Large intestine (tissue), 3 donors: ENCODE data around the gene CGB2. TPM values are rescaled to one million over a fixed set of nuclear protein-coding genes. Genes with fewer than 3 reads are reported as not detected.
"Not testable (repeated sequence)": the region's sequence is repeated elsewhere in the genome, so short reads cannot be mapped to it uniquely, and the experiment has no call there.

Source experiments
- DNase-seq, 2 donors: peaks; one replicate each; pipeline versions ENCODE4 v3.0.0 to v3.0.0-alpha.2; 2013
- H3K27ac ChIP-seq: one replicate; pipeline ENCODE4 v1.5.1; 2013; ENCODE audit warnings: low read length
- H3K27me3 ChIP-seq: 2 replicates; pipeline ENCODE4 v1.6.1; 2013; ENCODE audit warnings: low read length; ENCODE audit not compliant: control insufficient read depth, insufficient read depth
- H3K36me3 ChIP-seq: 2 replicates; pipeline ENCODE4 v1.6.1; 2013; ENCODE audit warnings: low read length; ENCODE audit not compliant: control insufficient read depth, insufficient read depth
- H3K4me1 ChIP-seq: one replicate; pipeline ENCODE4 v1.6.1; 2013; ENCODE audit warnings: low read length; ENCODE audit not compliant: control insufficient read depth, insufficient read depth
- H3K4me3 ChIP-seq: one replicate; pipeline ENCODE4 v1.5.1; 2013; ENCODE audit warnings: low read length
- H3K9me3 ChIP-seq: one replicate; pipeline ENCODE4 v1.6.1; 2013; ENCODE audit warnings: mild to moderate bottlenecking, low read depth, low read length, moderate library complexity; ENCODE audit not compliant: control insufficient read depth
- WGBS: methylation state at CpG from one replicate; pipeline ENCODE4 v1.1.5; 2013; ENCODE audit warnings: low lambda C conversion rate; ENCODE audit not compliant: insufficient coverage; 5-methylcytosine and 5-hydroxymethylcytosine counted together
- polyA plus RNA-seq: library from polyadenylated mRNA; unstranded; fragments of 120-200 nt; gene quantifications from one replicate; pipeline ENCODE4 v1.2.1, GENCODE V29; 2013

CGB2 gene
- polyA plus RNA-seq, 1 donor: not detected

- Histone ChIP-seq H3K36me3 (no peaks in the 10 kb centered on the region), H3K4me3 (no peak overlapping the region), H3K9me3 (peaks cover 13% of the 10 kb centered on the region), H3K27me3 (peaks cover 83% of the 10 kb centered on the region), H3K27ac (no peak overlapping the region), H3K4me1 (no peaks in the 10 kb centered on the region)
- no peak for DNase-seq
- WGBS: no CpG with 5 or more reads among the region's 13 CpGs
These were observed 34.3 kb downstream of the CGB2 start for GRCh38 chr19:49065905-49066512.

DNA sequence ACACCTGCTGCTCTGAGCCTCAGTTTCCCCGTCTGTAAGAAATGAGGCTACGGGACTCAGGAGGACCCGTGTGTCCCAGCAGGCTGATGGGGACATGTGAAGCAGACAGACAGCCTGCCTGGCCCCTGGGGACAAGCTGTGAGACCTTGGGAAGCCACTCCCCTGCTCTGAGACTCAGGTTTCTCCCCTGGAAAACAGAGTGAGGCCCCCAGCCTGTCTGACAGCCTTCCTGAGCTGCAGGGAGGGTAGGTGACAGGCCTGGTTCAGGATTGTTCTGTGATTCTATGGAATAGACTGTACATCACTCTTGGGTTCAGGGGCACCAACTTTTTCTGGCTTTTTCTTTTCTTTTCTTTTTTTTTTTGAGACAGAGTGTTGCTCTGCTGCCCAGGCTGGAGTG is 35.9 kb downstream of the CGB2 start:
- H3K36me3 ChIP-seq: no peaks in the 10 kb centered on the region
- H3K27me3 ChIP-seq: peaks cover 81% of the 10 kb centered on the region
- no peak overlapping the region for H3K27ac ChIP-seq
- peaks cover 9% of the 10 kb centered on the region for H3K9me3 ChIP-seq
- H3K4me3 ChIP-seq: no peak overlapping the region
- no peak for DNase-seq
- WGBS: no CpG with 5 or more reads among the region's 3 CpGs
- no peaks in the 10 kb centered on the region for H3K4me1 ChIP-seq

DNA sequence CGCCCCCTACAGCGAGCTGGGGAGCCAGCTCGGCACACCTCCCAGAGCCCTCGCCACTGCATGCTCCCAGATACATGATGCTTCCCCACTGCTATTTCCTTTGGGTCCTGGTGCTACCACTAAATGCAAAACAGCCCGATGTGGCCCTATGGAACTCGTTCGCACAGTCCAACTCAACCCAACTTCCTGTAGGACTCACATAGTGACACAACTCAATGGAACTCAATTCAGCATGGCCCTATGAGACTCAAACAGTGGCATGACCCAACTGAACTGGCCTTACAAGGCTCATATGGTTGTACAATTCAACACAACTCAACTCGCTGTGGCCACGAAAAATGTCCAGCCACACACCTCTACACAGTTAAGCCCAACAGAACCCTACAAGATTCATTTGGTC is 37.3 kb downstream of the CGB2 start:
- no CpG with 5 or more reads among the region's 9 CpGs for WGBS
- H3K27me3 ChIP-seq: peaks cover 82% of the 10 kb centered on the region

DNA sequence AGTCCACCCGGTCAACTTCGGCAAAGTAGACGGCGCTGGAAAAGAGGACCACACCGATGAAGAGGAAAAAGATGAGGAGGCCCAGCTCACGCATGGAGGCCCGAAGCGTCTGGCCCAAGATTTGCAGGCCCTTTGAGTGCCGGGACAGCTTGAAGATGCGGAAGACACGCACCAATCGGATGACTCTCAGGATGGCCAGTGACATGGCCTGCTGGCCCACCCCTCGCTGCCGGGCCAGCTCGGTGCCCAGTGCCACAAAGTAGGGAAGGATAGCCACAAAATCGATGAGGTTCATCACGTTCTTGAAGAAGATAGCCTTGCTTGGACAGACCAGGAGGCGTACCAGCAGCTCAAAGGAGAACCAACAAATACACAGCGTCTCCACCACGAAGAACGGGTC is 38.7 kb downstream of the CGB2 start:
- no peak for DNase-seq
- H3K36me3 ChIP-seq: no peaks in the 10 kb centered on the region
- peaks cover 77% of the 10 kb centered on the region for H3K27me3 ChIP-seq
- H3K27ac ChIP-seq: no peak overlapping the region
- no peaks in the 10 kb centered on the region for H3K4me1 ChIP-seq
- peaks cover 14% of the 10 kb centered on the region for H3K9me3 ChIP-seq
- H3K4me3 ChIP-seq: no peak overlapping the region
- 80% methylated on average over 1 of the region's 21 CpGs for WGBS

More for the DNA sequence above, 37.3 kb downstream of the CGB2 start:
- no peak overlapping the region for H3K4me3 ChIP-seq
- no peaks in the 10 kb centered on the region for H3K4me1 ChIP-seq
- H3K9me3 ChIP-seq: peaks cover 14% of the 10 kb centered on the region
- H3K36me3 ChIP-seq: no peaks in the 10 kb centered on the region
- DNase-seq: no peak
- no peak overlapping the region for H3K27ac ChIP-seq

GRCh38 chr19:49071860-49072547 is 40.3 kb downstream of the CGB2 start:
- no peaks in the 10 kb centered on the region for H3K36me3 ChIP-seq
- no peaks in the 10 kb centered on the region for H3K4me1 ChIP-seq
- H3K27ac ChIP-seq: no peak overlapping the region
- peaks cover 14% of the 10 kb centered on the region for H3K9me3 ChIP-seq
- peaks cover 62% of the 10 kb centered on the region for H3K27me3 ChIP-seq
- no peak overlapping the region for H3K4me3 ChIP-seq
- WGBS: no CpG with 5 or more reads among the region's 93 CpGs
- no peak for DNase-seq

DNA sequence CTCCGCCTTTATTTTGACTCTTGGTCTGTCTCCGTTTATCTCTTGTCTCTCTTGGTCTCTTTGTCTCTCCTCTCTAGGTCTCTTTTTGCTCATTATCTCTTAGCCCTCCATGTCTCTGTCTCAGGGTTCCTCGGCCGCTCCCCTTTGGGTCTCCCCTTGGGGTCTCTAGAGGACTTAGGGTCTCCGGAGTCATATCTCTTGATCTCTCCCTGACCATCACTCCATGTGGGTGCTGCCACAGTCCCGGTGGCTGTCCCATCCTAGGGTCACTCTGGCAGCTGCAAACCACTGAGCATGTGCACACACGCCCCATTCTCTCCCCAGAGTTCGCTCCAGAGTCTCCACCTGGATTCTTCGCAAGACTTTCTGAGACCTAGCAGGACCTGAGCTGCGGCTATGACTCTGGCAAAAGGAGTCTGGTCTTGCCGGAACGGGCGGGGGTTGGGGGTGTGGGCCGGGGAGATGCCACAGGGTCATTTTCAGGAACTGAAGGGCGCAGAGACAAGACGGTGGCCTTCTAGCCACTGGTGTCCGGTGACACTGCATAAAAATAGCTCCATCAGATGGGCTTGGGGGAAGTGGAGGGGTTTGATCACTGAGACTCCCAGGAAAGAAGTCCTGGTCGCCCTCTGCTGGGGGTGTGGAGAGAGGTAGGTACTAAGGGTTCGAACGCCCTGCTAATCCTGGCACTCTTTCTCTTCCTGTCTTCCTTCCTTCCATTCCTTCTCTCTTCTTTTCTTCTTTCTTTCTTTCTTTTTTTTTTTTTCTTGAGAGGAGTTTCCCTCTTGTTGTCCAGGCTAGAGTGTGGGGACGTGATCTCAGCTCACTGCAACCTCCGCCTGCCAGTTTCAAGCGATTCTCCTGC is 42.1 kb downstream of the CGB2 start:
- H3K4me3 ChIP-seq: no peak overlapping the region
- no peak for DNase-seq
- H3K27ac ChIP-seq: no peak overlapping the region
- no peaks in the 10 kb centered on the region for H3K36me3 ChIP-seq
- H3K27me3 ChIP-seq: peaks cover 54% of the 10 kb centered on the region
- 38% methylated on average over 2 of the region's 23 CpGs for WGBS
- H3K9me3 ChIP-seq: peaks cover 14% of the 10 kb centered on the region
- no peaks in the 10 kb centered on the region for H3K4me1 ChIP-seq

- peak in 1 of 2 donors; percentile 28 for DNase-seq
- WGBS: no CpG with 5 or more reads among the region's 9 CpGs
These were observed 43.2 kb downstream of the CGB2 start for GRCh38 chr19:49074869-49075268.

DNA sequence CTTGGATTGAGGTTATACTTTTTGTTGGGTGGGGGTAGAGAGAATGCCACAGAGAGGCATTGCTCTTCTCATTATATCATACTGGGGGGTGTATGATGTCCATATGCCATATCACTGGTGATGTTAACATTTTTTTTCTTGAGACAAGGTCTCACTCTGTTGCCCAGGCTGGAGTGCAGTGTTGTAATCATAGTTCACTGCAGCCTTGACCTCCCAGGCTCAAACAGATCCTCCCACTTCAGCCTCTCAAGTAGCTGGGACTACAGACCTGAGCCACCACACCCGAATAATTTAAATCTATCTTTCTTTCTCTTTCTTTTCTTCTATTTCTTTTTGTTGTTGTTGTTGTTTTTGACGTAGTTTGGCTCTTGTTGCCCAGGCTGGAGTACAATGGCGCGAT is 48.7 kb downstream of the CGB2 start:
- 100% methylated on average over 1 of the region's 4 CpGs for WGBS
- no peak for DNase-seq

More at GRCh38 chr19:49074869-49075268, 43.2 kb downstream of the CGB2 start:
- H3K36me3 ChIP-seq, H3K27ac ChIP-seq, H3K4me3 ChIP-seq, H3K4me1 ChIP-seq: not testable (repeated sequence)
- peaks cover 14% of the 10 kb centered on the region for H3K9me3 ChIP-seq
- peaks cover 43% of the 10 kb centered on the region for H3K27me3 ChIP-seq

DNA sequence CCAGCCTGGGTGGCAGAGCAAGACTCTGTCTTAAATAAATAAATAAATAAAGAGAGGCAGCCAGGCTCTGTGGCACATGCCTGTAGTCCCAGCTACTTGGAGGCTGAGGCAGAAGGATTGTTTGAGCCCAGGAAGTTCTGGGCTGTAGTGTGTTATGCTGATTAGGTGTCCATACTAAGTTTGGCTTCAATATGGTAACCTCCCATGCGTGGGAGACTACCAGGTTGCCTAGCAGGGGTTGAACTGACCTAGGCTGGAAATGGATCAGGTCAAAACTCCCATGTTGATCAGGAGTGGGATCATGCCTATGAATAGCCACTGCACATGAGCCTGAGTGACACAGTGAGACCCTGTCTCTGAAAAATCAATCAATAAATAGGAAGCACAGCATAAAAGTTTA is 49.6 kb downstream of the CGB2 start:
- H3K27ac ChIP-seq: no peak overlapping the region
- H3K4me3 ChIP-seq: no peak overlapping the region
- no peak for DNase-seq
- WGBS: no CpG with 5 or more reads among the region's 1 CpG
- H3K36me3 ChIP-seq: no peaks in the 10 kb centered on the region
- no peaks in the 10 kb centered on the region for H3K9me3 ChIP-seq
- H3K27me3 ChIP-seq: no peaks in the 10 kb centered on the region
- peaks cover 7% of the 10 kb centered on the region for H3K4me1 ChIP-seq

More for the DNA sequence above, 48.7 kb downstream of the CGB2 start:
- no peaks in the 10 kb centered on the region for H3K9me3 ChIP-seq
- H3K4me1 ChIP-seq: peaks cover 6% of the 10 kb centered on the region
- H3K36me3 ChIP-seq: no peaks in the 10 kb centered on the region
- H3K27ac ChIP-seq: no peak overlapping the region
- H3K27me3 ChIP-seq: no peaks in the 10 kb centered on the region
- no peak overlapping the region for H3K4me3 ChIP-seq
